D721Med (cell line): ENCODE data around the gene ATP8A1.
A peak's percentile ranks its signal among the peaks of the same experiment; 100 is the strongest.

ENCODE experiments used
- DNase-seq: peaks from one replicate; pipeline ENCODE4 v3.0.0; 2011; ENCODE audit warnings: low spot score; ENCODE audit not compliant: insufficient read length
- FAIRE-seq: peaks from 2 replicates; lab custom pipeline; 2011; peaks lifted over from hg19 to GRCh38; lab: Jason Lieb, UNC
- TF ChIP-seq, protein P1 (sequence below): IDR thresholded peaks from 2 replicates; pipeline ENCODE4 v1.5.1; 2012; ENCODE audit warnings: mild to moderate bottlenecking, control low read depth; ENCODE audit not compliant: insufficient read depth; ENCODE audit errors: missing control alignments

The ATP8A1 gene

DNA sequence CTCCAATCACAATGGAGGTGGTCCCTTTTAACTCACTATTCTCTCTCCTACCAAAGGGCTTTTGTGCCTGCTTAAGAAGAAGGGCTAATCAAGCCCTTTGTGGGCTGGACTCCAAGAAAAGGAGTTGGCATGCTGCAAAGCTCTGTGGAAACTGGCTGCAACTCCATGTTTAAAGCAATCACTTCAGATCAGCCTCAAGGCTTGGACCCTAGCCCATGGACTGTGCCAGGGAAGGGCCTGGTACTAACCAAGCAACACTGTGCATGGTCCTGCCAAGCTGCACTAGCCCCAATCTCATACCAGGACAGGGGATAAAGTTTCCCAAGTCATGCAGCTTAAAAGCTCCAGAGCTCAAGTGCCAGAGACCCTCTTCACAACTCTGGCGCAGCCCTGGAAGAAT, 86.7 kb downstream of the ATP8A1 start:
- DNase-seq (no peak), FAIRE-seq (no peak)
- TF ChIP-seq, protein P1, sequence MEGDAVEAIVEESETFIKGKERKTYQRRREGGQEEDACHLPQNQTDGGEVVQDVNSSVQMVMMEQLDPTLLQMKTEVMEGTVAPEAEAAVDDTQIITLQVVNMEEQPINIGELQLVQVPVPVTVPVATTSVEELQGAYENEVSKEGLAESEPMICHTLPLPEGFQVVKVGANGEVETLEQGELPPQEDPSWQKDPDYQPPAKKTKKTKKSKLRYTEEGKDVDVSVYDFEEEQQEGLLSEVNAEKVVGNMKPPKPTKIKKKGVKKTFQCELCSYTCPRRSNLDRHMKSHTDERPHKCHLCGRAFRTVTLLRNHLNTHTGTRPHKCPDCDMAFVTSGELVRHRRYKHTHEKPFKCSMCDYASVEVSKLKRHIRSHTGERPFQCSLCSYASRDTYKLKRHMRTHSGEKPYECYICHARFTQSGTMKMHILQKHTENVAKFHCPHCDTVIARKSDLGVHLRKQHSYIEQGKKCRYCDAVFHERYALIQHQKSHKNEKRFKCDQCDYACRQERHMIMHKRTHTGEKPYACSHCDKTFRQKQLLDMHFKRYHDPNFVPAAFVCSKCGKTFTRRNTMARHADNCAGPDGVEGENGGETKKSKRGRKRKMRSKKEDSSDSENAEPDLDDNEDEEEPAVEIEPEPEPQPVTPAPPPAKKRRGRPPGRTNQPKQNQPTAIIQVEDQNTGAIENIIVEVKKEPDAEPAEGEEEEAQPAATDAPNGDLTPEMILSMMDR: no peak

GRCh38 chr4:42568610-42569207, 88.2 kb downstream of the ATP8A1 start:
- FAIRE-seq (peak; percentile 72), DNase-seq (peak; percentile 24)
- TF ChIP-seq, protein P1: peak; percentile 82

- FAIRE-seq: no peak
- TF ChIP-seq, protein P1: no peak
- DNase-seq: no peak
Observed at GRCh38 chr4:42566835-42567234, 90.1 kb downstream of the ATP8A1 start.

DNA sequence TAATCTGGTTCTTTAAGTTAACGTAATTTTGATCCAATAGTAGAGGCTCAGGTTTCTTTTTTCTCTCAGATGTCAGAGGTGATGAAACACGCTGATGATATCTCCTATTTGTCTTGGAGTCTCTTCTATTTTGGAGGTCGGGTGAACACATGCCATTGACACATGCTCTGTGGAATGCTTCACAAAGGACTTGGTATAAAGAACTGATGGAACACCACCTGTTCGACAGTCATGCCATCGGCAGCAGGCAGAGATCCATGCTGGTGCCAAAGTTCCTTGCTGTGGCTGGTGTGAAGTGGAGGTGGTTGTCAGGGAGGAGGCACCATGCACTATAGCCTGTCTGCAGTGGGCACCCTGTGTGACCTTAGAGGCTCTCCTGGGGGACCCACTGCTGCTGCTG, 94.9 kb downstream of the ATP8A1 start:
- TF ChIP-seq, protein P1: no peak
- no peak for FAIRE-seq
- DNase-seq: no peak

- TF ChIP-seq, protein P1: no peak
- FAIRE-seq: no peak
- no peak for DNase-seq
Observed at GRCh38 chr4:42561031-42561430, 95.9 kb downstream of the ATP8A1 start.

GRCh38 chr4:42560467-42560861, 96.4 kb downstream of the ATP8A1 start:
- no peak for DNase-seq
- TF ChIP-seq, protein P1: no peak
- no peak for FAIRE-seq

DNA sequence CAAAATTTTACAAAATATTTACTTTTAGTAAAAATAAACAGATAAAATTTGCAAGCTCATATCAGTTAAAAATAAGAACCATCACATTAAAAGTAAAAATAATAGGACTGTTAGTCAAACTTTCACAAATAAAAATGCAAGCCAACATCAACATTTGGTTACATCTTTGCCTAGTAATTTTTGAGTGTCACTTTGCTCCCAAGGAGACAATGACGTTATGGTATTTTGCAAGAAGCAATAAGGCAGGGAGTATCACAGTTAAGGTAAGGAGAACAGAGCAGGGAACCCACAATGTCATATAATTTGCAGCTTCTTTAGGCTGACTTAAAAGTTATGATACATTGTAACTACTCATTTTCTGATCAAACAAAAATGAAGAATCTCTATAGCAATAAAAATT, 98.7 kb downstream of the ATP8A1 start:
- no peak for FAIRE-seq
- TF ChIP-seq, protein P1: no peak
- no peak for DNase-seq
